ENCODE measurements around the gene SFXN5. TPM values are rescaled to one million over a fixed set of nuclear protein-coding genes. Genes with fewer than 3 reads are reported as not detected.

Gene SFXN5
- total and polyA plus RNA-seq, 11 donors: 6.0 to 12.5 (median 8.7) TPM

- 83 to 91% (median 88%) methylated on average over 11 to 13 of the region's 13 CpGs for WGBS, 4 donors
- no peaks in the 10 kb centered on the region for H3K9me3 ChIP-seq
- H3K4me3 ChIP-seq: no peak overlapping the region
- intact Hi-C loops (cut with DNase I): no loop called here
- no peaks in the 10 kb centered on the region for H3K27me3 ChIP-seq
- no peak overlapping the region for H3K27ac ChIP-seq
- peaks cover 0 to 3% (median 0%) of the 10 kb centered on the region in 9 donors for H3K36me3 ChIP-seq
- no peak for ATAC-seq
- no peak for DNase-seq
- TF ChIP-seq POLR2A (IDR thresholded peaks at IDR 0.05): no peak
- no peak for TF ChIP-seq CTCF (IDR thresholded peaks at IDR 0.05)
- peaks cover 0 to 8% (median 0%) of the 10 kb centered on the region in 12 donors for H3K4me1 ChIP-seq
Observed at GRCh38 chr2:72950558-72951255, 120.8 kb downstream of the SFXN5 start.

GRCh38 chr2:72949642-72950041 is 121.9 kb downstream of the SFXN5 start:
- no peaks in the 10 kb centered on the region for H3K9me3 ChIP-seq
- 90 to 96% (median 94%) methylated on average over 4 of the region's 4 CpGs for WGBS, 4 donors
- ATAC-seq (no peak), DNase-seq (no peak)
- intact Hi-C loops (cut with DNase I): no loop called here
- H3K4me1 ChIP-seq: peaks cover 0 to 5% (median 0%) of the 10 kb centered on the region in 12 donors
- no peaks in the 10 kb centered on the region for H3K27me3 ChIP-seq
- no peak for TF ChIP-seq POLR2A (IDR thresholded peaks at IDR 0.05)
- TF ChIP-seq CTCF (IDR thresholded peaks at IDR 0.05): no peak
- H3K36me3 ChIP-seq: peaks cover 0 to 3% (median 0%) of the 10 kb centered on the region in 9 donors
- no peak overlapping the region for H3K4me3 ChIP-seq
- no peak overlapping the region for H3K27ac ChIP-seq

- ATAC-seq: no peak
- Histone ChIP-seq H3K4me1 (no peaks in the 10 kb centered on the region), H3K36me3 (peaks cover 0 to 5% (median 2%) of the 10 kb centered on the region in 9 donors), H3K27ac (no peak overlapping the region), H3K27me3 (no peaks in the 10 kb centered on the region), H3K9me3 (no peaks in the 10 kb centered on the region), H3K4me3 (no peak overlapping the region)
- WGBS, 4 donors: 90 to 98% (median 97%) methylated on average over 2 of the region's 2 CpGs
- intact Hi-C loops (cut with DNase I): no loop called here
- TF ChIP-seq CTCF (IDR thresholded peaks at IDR 0.05): no peak
- TF ChIP-seq POLR2A (IDR thresholded peaks at IDR 0.05): no peak
- no peak for DNase-seq
Observed at GRCh38 chr2:72949045-72949444, 122.5 kb downstream of the SFXN5 start.

GRCh38 chr2:72947952-72948830 is 123.3 kb downstream of the SFXN5 start:
- no peak for TF ChIP-seq POLR2A (IDR thresholded peaks at IDR 0.05)
- TF ChIP-seq CTCF (IDR thresholded peaks at IDR 0.05): no peak
- Histone ChIP-seq H3K4me1 (no peaks in the 10 kb centered on the region), H3K9me3 (no peaks in the 10 kb centered on the region), H3K36me3 (peaks cover 0 to 10% (median 3%) of the 10 kb centered on the region in 9 donors), H3K4me3 (no peak overlapping the region), H3K27ac (no peak overlapping the region), H3K27me3 (no peaks in the 10 kb centered on the region)
- 94 to 97% (median 96%) methylated on average over 9 to 10 of the region's 10 CpGs for WGBS, 4 donors
- intact Hi-C loops (cut with DNase I): no loop called here
- DNase-seq: no peak
- ATAC-seq: no peak

All from heart left ventricle (tissue), 16 donors.